CD8-positive, alpha-beta memory T cell (primary cell): ENCODE measurements around the gene TFCP2L1. TPM values are rescaled to one million over a fixed set of nuclear protein-coding genes. Genes with fewer than 3 reads are reported as not detected.
A peak's percentile ranks its signal among the peaks of the same experiment; 100 is the strongest.

Experiments
- CTCF ChIA-PET: fragments of 350-600 bp; sonication (Branson Sonifier 250); formaldehyde crosslinking; loops from one replicate; lab custom pipeline; 2021; ENCODE audit warnings: antibody characterized with exemption; lab: Charles Lee
- POLR2A ChIA-PET: fragments of 350-600 bp; sonication (Branson Sonifier 250); formaldehyde crosslinking; loops from one replicate; lab custom pipeline; 2021; ENCODE audit warnings: antibody characterized with exemption; lab: Charles Lee
- DNase-seq, 5 donors: peaks; one replicate each; pipeline versions ENCODE4 v3.0.0 to v3.0.0-alpha.2; 2020 to 2022; ENCODE audit warnings: mixed read lengths in 1 of 5
- H3K27ac ChIP-seq: one replicate; pipeline ENCODE4 v1.7.0; 2013; ENCODE audit warnings: low read depth, mild to moderate bottlenecking, low read length, moderate library complexity
- H3K27me3 ChIP-seq: 2 replicates; pipeline ENCODE4 v1.7.0; 2013; ENCODE audit warnings: low read length, mild to moderate bottlenecking; ENCODE audit not compliant: insufficient read depth, poor library complexity, severe bottlenecking
- H3K36me3 ChIP-seq: 2 replicates; pipeline ENCODE4 v1.7.0; 2013; ENCODE audit warnings: mild to moderate bottlenecking, low read length, moderate library complexity; ENCODE audit not compliant: insufficient read depth
- H3K4me1 ChIP-seq: 2 replicates; pipeline ENCODE4 v1.7.0; 2013; ENCODE audit warnings: mild to moderate bottlenecking, low read length, moderate library complexity; ENCODE audit not compliant: insufficient read depth
- H3K4me3 ChIP-seq: 2 replicates; pipeline ENCODE4 v1.7.0; 2013; ENCODE audit warnings: mild to moderate bottlenecking, low read length
- H3K9me3 ChIP-seq: 2 replicates; pipeline ENCODE4 v1.7.0; 2013; ENCODE audit warnings: mild to moderate bottlenecking, low read length
- H3K27ac Mint-ChIP-seq, 8 donors: one replicate each; pipeline ENCODE4 v1.8.0; 2020 to 2021; ENCODE audit warnings: mixed read lengths in 8 of 8, mild to moderate bottlenecking in 6 of 8, inconsistent platforms in 3 of 8, moderate library complexity in 3 of 8
- H3K27me3 Mint-ChIP-seq, 2 donors: one replicate each; pipeline ENCODE4 v1.8.0; 2020 to 2021; ENCODE audit warnings: mixed read lengths in 2 of 2, mild to moderate bottlenecking in 1 of 2, moderate library complexity in 1 of 2
- H3K36me3 Mint-ChIP-seq, 3 donors: one replicate each; pipeline ENCODE4 v1.8.0; 2020 to 2021; ENCODE audit warnings: mixed read lengths in 3 of 3, inconsistent platforms in 1 of 3, mild to moderate bottlenecking in 1 of 3
- H3K4me1 Mint-ChIP-seq, 3 donors: one replicate each; pipeline ENCODE4 v1.8.0; 2020 to 2021; ENCODE audit warnings: mixed read lengths in 3 of 3, inconsistent platforms in 1 of 3, mild to moderate bottlenecking in 1 of 3
- H3K4me3 Mint-ChIP-seq, 7 donors: one replicate each; pipeline ENCODE4 v1.8.0; 2020 to 2021; ENCODE audit warnings: mixed read lengths in 7 of 7, mild to moderate bottlenecking in 6 of 7, moderate library complexity in 4 of 7, inconsistent platforms in 2 of 7
- H3K9me3 Mint-ChIP-seq, 5 donors: one replicate each; pipeline ENCODE4 v1.8.0; 2020 to 2022; ENCODE audit warnings: mixed read lengths in 5 of 5, mild to moderate bottlenecking in 3 of 5, moderate library complexity in 2 of 5, inconsistent platforms in 1 of 5
- polyA plus RNA-seq: library from polyadenylated mRNA; unstranded; fragments of 300-500 nt; fragmentation: Illumina TruSeq; gene quantifications from one replicate; pipeline ENCODE4 v1.2.3, GENCODE V29; 2021
- total RNA-seq, 2 experiments: library from RNA; stranded (reverse); gene quantifications; one replicate each; pipeline ENCODE4 v1.2.3, GENCODE V29; 2021

The TFCP2L1 gene
- total and polyA plus RNA-seq, 3 experiments from 2014 or later: 0.11 to 0.45 (median 0.16) TPM

DNA sequence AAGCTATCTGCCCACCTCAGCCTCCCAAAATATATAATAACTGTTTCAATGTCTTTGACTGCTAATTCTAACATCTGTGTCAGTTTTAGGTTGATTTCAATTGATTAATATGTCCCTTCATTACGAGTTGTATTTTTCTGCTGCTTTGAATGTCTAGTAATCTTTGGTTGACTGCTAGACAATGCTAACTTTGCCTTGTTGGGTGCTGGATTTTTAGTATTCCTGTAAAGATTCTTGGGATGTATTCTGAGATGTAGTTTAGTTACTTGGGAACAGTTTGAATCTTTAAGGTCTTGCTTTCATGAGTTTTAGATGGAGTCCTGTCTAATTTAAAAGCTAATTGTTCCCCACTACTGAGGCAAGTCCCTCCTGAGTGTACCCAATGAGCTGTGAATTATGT, 114.4 kb downstream of the TFCP2L1 start:
- POLR2A ChIA-PET: no interaction called here
- CTCF ChIA-PET: no interaction called here
- Mint-ChIP-seq H3K9me3 (peaks cover 6 to 17% (median 10%) of the 10 kb centered on the region in 5 donors), H3K36me3 (no peaks in the 10 kb centered on the region), H3K27me3 (peaks cover 15 to 28% of the 10 kb centered on the region in 2 donors), H3K4me3 (no peak overlapping the region), H3K27ac (peak overlapping the region in 1 of 8 donors; percentile 12), H3K4me1 (no peaks in the 10 kb centered on the region)
- DNase-seq: no peak
- no peaks in the 10 kb centered on the region for H3K27me3 ChIP-seq
- H3K4me1 ChIP-seq: no peaks in the 10 kb centered on the region
- no peaks in the 10 kb centered on the region for H3K36me3 ChIP-seq
- no peaks in the 10 kb centered on the region for H3K9me3 ChIP-seq
- H3K4me3 ChIP-seq: no peak overlapping the region
- no peak overlapping the region for H3K27ac ChIP-seq

- CTCF ChIA-PET: no interaction called here
- no peak for DNase-seq
- Histone ChIP-seq H3K9me3 (no peaks in the 10 kb centered on the region), H3K36me3 (no peaks in the 10 kb centered on the region), H3K4me1 (no peaks in the 10 kb centered on the region), H3K4me3 (no peak overlapping the region), H3K27ac (no peak overlapping the region), H3K27me3 (no peaks in the 10 kb centered on the region)
- H3K4me1 Mint-ChIP-seq: no peaks in the 10 kb centered on the region
- H3K36me3 Mint-ChIP-seq: no peaks in the 10 kb centered on the region
- H3K27ac Mint-ChIP-seq: no peak overlapping the region
- H3K4me3 Mint-ChIP-seq: no peak overlapping the region
- POLR2A ChIA-PET: no interaction called here
- peaks cover 12 to 27% (median 14%) of the 10 kb centered on the region in 5 donors for H3K9me3 Mint-ChIP-seq
- peaks cover 10 to 18% of the 10 kb centered on the region in 2 donors for H3K27me3 Mint-ChIP-seq
These were observed 117.6 kb downstream of the TFCP2L1 start for GRCh38 chr2:121167411-121167810.

Other genes with a start within 250 kb of the TFCP2L1 start
- gene RNU4ATAC, start 245.7 kb upstream of the TFCP2L1 start, total RNA-seq: not detected
- gene RNU4ATAC, start 245.7 kb upstream of the TFCP2L1 start, polyA plus RNA-seq: not detected